Ovary (tissue), 9 donors: ENCODE results near the gene PAX8. TPM values are rescaled to one million over a fixed set of nuclear protein-coding genes. Genes with fewer than 3 reads are reported as not detected.

Experiments used
- DNase-seq, 5 donors: peaks; one replicate each; pipeline ENCODE4 v3.0.0-alpha.2; 2019 to 2020
- H3K27ac ChIP-seq, 2 donors: fragments of 200-600 bp; one replicate each; pipeline versions ENCODE4 v1.5.1 to v1.8.0; 2019 to 2022
- H3K27me3 ChIP-seq: fragments of 200-600 bp; one replicate; pipeline ENCODE4 v1.8.0; 2022
- H3K36me3 ChIP-seq: fragments of 200-600 bp; sonication (generic); one replicate; pipeline ENCODE4 v1.5.1; 2019
- H3K4me1 ChIP-seq: one replicate; pipeline ENCODE4 v1.8.1; 2013; ENCODE audit warnings: mild to moderate bottlenecking, moderate library complexity; ENCODE audit not compliant: insufficient read depth
- H3K4me3 ChIP-seq: fragments of 200-600 bp; sonication (generic); one replicate; pipeline ENCODE4 v1.5.1; 2017
- H3K9me3 ChIP-seq, 2 donors: fragments of 200-600 bp in 1 of 2; sonication (generic) in 1 of 2; one replicate each; pipeline versions ENCODE4 v1.5.1 to v1.8.1; 2013 to 2019; ENCODE audit warnings: mild to moderate bottlenecking in 1 of 2, moderate library complexity in 1 of 2
- EP300 ChIP-seq: sonication (generic); formaldehyde crosslinking; IDR thresholded peaks from one replicate; pipeline ENCODE4 v1.6.1; 2017; ENCODE audit warnings: antibody characterized with exemption
- POLR2A ChIP-seq: fragments of 450-650 bp; IDR thresholded peaks from one replicate; pipeline ENCODE4 v1.6.1; 2017; ENCODE audit warnings: antibody characterized with exemption, mild to moderate bottlenecking, moderate library complexity
- WGBS, 3 donors: extraction: QIAGEN DNeasy Blood & Tissue Kit in 1 of 3; methylation state at CpG; one replicate each; pipeline versions ENCODE4 v1.1.5 to v1.1.7; 2013 to 2017; 5-methylcytosine and 5-hydroxymethylcytosine counted together
- intact Hi-C, 4 donors: fragments of 100-400 bp; cut with DNase I; formaldehyde crosslinking; loops; one replicate each; pipeline versions ENCODE4 v1.11.0 to v1.15.1; 2022 to 2023
- polyA plus RNA-seq, 2 donors: library from polyadenylated mRNA; stranded (reverse); fragments of 200-250 nt in 1 of 2; fragments of 350-450 nt in 1 of 2; fragmentation: Illumina TruSeq in 1 of 2; extraction: RNeasy Lipid Tissue Mini Kit (QIAGEN cat#74804) in 1 of 2; gene quantifications; one replicate each; pipeline ENCODE4 v1.2.3, GENCODE V29; 2013 to 2014
- total RNA-seq, 7 donors: library from RNA; depleted of rRNA in 2 of 7; stranded (reverse); fragments of >200 nt in 2 of 7; fragmentation: NEBNext Ultra II Directional in 3 of 7; extraction: Animal tissue kit (Norgen Biotek cat#: 25700) in 3 of 7; gene quantifications; one replicate each; pipeline versions ENCODE4 v1.1.0 to v1.2.4, GENCODE V29; 2016 to 2023
- TF ChIP-seq, protein P1 (sequence below), 3 donors: fragments of 450-650 bp in 2 of 3; fragments of 200-600 bp in 1 of 3; IDR thresholded peaks; one replicate each; pipeline versions ENCODE4 v1.5.1 to v1.8.0; 2016 to 2022; ENCODE audit warnings: antibody characterized with exemption in 3 of 3, mild to moderate bottlenecking in 1 of 3
- donor health status: DM: no; HTN: no; CAD: no; lungs with moderate emphysema.
- donor health status: DM: no; HTN: no; CAD: no.
- donor health status: Bipolar disorder and iron deficiency.
- donor health status: DM: yes; HTN: yes; CAD: no.
- donor health status: DM: no; HTN: no; CAD: no.
- donor health status: DM: yes; HTN: yes; CAD: no.

Gene PAX8
- total and polyA plus RNA-seq, 9 donors, result 0.15 to 90.1 (median 9.6) TPM

DNA sequence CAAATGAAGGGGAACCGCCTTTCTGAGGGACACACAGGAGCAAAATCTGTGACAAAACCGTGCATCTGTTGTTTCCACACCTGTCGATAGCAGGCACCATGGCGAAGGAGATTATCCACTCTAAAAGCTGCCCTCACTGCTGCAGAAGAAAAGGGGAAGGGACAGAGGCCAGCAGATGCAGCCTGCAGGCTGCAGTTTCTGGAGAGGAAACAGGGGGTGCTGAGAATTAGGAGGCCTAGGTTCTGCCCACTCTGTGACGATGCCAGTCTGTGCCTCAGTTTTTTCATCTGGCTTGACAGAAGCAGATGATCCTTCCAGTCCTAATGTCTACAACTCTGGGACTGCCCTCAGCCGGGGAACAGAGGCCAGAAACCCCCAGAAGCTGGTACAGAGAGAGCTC lies 17.7 kb downstream of the PAX8 start:
- Histone ChIP-seq H3K9me3 (no peaks in the 10 kb centered on the region), H3K36me3 (no peaks in the 10 kb centered on the region), H3K27me3 (no peaks in the 10 kb centered on the region), H3K27ac (no peak overlapping the region), H3K4me3 (no peak overlapping the region), H3K4me1 (no peaks in the 10 kb centered on the region)
- WGBS, 3 donors, result 73 to 81% (median 79%) methylated on average over 6 of the region's 6 CpGs
- TF ChIP-seq, protein P1, sequence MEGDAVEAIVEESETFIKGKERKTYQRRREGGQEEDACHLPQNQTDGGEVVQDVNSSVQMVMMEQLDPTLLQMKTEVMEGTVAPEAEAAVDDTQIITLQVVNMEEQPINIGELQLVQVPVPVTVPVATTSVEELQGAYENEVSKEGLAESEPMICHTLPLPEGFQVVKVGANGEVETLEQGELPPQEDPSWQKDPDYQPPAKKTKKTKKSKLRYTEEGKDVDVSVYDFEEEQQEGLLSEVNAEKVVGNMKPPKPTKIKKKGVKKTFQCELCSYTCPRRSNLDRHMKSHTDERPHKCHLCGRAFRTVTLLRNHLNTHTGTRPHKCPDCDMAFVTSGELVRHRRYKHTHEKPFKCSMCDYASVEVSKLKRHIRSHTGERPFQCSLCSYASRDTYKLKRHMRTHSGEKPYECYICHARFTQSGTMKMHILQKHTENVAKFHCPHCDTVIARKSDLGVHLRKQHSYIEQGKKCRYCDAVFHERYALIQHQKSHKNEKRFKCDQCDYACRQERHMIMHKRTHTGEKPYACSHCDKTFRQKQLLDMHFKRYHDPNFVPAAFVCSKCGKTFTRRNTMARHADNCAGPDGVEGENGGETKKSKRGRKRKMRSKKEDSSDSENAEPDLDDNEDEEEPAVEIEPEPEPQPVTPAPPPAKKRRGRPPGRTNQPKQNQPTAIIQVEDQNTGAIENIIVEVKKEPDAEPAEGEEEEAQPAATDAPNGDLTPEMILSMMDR (IDR thresholded peaks at IDR 0.05), result no peak
- TF ChIP-seq POLR2A (no peak), EP300 (no peak)
- intact Hi-C loops, result no loop called here
- no peak for DNase-seq

DNA sequence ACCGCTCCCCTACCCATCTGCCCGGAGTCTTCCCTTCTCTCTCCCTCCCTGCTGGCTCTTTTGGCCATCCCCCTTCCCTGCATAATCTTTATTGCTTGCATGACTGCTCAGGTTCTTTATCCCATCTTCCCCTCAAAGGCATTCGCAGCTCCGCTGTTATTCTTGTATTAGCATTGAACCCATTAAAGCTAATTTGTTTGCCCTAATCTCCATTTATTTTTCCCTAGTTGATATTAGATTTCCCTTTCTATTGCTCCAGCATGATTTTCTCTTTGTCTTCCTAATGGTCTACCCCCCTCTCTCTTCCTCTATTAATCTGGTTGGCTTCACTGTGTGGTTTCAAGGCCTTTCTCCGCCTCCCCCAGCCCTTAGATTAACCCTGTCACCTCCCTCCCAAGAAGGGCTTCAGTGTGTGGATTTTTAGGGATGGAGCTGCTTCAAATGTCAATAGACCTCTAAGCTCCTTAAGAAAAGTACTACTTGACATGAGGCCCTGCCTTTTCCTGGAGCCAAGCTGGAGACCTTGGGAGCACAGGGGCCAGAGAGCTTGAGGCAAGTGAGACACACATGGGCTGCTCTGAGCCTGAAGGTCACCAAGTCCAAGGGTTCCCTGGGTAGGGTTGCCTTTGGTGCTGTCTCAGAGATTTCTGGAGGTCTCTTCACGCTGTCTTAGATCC lies 20.1 kb downstream of the PAX8 start:
- intact Hi-C loops, result no loop called here
- no peaks in the 10 kb centered on the region for H3K4me1 ChIP-seq

DNA sequence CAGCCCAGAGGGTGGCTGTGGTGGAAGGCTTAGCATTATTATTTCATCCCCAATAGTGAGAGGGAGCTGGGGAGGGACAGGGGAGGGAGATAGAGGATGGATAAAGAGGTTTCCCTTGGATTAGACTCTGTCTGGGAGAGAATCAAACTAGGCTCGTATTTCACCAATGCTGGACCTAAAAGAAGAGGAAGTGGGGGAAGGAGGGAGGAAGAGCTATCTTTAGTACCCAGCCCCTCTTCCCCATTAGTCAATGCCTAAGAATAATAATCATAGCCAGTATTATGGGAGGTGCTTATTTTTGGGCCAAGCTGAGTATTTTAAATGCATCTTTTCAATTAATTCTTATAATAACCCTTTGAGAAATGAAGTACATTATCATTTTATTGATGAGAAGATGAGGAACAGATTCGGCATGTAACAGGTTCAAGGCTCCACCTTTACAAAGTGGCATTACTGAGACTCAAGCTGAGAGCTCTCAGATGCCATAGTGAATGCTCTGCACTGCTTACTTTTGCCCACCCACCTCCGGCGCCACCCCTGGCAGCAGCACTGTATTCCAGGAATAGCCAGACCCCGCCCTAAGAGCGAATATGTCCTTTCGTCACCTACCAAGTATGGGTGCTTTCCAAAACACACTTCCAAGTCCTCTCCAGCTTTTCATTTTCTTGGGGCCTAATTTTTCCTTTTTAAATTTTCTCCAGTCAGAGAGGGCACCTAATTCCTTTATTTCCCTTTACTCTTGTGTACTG lies 21.0 kb downstream of the PAX8 start:
- H3K27ac ChIP-seq, result no peak overlapping the region
- TF ChIP-seq, protein P1 (IDR thresholded peaks at IDR 0.05), result no peak
- TF ChIP-seq EP300 (no peak), POLR2A (no peak)
- no peaks in the 10 kb centered on the region for H3K27me3 ChIP-seq
- H3K36me3 ChIP-seq, result no peaks in the 10 kb centered on the region
- H3K9me3 ChIP-seq, result no peaks in the 10 kb centered on the region
- 77 to 80% (median 79%) methylated on average over 7 of the region's 7 CpGs for WGBS, 3 donors
- intact Hi-C loops, result no loop called here
- no peaks in the 10 kb centered on the region for H3K4me1 ChIP-seq
- no peak overlapping the region for H3K4me3 ChIP-seq
- DNase-seq, result no peak

More for the DNA sequence above, 20.1 kb downstream of the PAX8 start:
- Histone ChIP-seq H3K4me3 (no peak overlapping the region), H3K9me3 (no peaks in the 10 kb centered on the region), H3K36me3 (no peaks in the 10 kb centered on the region), H3K27me3 (no peaks in the 10 kb centered on the region), H3K27ac (no peak overlapping the region)
- no peak for DNase-seq
- 78 to 82% (median 80%) methylated on average over 6 of the region's 6 CpGs for WGBS, 3 donors
- TF ChIP-seq POLR2A (no peak), EP300 (no peak)
- TF ChIP-seq, protein P1 (IDR thresholded peaks at IDR 0.05), result no peak

DNA sequence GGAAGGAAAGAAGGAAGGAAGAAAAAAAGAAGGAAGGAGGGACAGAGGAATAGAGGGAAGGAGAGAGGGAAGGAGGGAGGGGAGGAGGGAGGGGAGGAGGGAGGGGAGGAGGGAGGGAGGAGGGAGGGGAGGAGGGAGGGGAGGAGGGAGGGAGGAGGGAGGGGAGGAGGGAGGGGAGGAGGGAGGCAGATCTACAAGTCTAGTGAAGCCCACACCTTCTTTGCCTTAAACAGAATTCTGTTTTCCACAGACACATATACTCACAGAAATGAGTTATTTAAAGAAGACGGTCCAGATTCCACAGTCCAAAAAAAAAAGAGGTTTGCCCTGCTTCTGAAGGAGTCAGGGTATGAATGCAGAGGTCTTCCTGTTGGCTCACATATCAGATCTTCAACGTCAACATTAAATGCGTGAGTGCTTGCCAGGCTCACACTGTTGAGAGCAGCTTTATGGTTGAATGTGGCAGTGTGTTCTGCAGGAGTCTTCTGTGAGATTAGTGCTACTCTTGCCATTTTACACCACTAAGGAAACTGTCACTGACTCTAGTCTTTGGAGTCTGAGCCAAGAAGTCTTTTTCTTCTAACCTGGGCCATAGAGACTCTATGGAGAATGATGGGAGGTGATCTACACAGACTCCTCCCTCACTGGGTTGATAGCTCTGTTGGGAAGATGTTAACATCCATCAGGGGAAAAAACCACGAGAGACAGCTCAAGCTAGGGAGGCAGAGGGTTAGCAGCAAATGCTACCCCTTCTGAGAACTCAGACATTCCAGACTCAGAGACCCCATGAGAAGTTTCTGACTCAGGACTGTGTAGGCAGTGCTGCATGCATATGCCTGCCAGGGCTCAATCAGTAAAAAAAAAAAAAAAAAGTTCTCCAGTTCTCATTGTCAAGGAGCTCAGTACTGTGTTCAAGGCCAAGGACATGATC lies 23.3 kb downstream of the PAX8 start:
- no peak overlapping the region for H3K4me3 ChIP-seq
- no peaks in the 10 kb centered on the region for H3K4me1 ChIP-seq
- no peaks in the 10 kb centered on the region for H3K27me3 ChIP-seq
- no peak overlapping the region for H3K27ac ChIP-seq
- intact Hi-C loops, result no loop called here
- no peaks in the 10 kb centered on the region for H3K36me3 ChIP-seq
- no peak for DNase-seq
- no peaks in the 10 kb centered on the region for H3K9me3 ChIP-seq
- TF ChIP-seq POLR2A (no peak), EP300 (no peak)
- TF ChIP-seq, protein P1 (IDR thresholded peaks at IDR 0.05), result no peak
- 32 to 44% (median 36%) methylated on average over 4 of the region's 4 CpGs for WGBS, 3 donors
